ENCODE measurements around the gene FOXP1.

Gene FOXP1

GRCh38 chr3:70926835-70927234 is 656.7 kb downstream of the FOXP1 start:
- no peak for DNase-seq

- no peak for DNase-seq
Observed at GRCh38 chr3:70919661-70920060, 663.9 kb downstream of the FOXP1 start.

GRCh38 chr3:70919091-70919490 is 664.4 kb downstream of the FOXP1 start:
- no peak for DNase-seq

- DNase-seq = no peak
Observed at GRCh38 chr3:70916375-70917055, 667.0 kb downstream of the FOXP1 start.

GRCh38 chr3:70914862-70915261 is 668.7 kb downstream of the FOXP1 start:
- no peak for DNase-seq

GRCh38 chr3:70911719-70912118 is 671.8 kb downstream of the FOXP1 start:
- DNase-seq = no peak

- DNase-seq = no peak
Observed at GRCh38 chr3:70905491-70905890, 678.0 kb downstream of the FOXP1 start.

All from islet precursor cell (in vitro differentiated cells).